H1 (cell line): ENCODE results near the gene HAPLN3. TPM values are rescaled to one million over a fixed set of nuclear protein-coding genes. Genes with fewer than 3 reads are reported as not detected.

Experiments
- CTCF ChIA-PET: fragments of 300-600 bp; sonication (Branson Sonifier 250); formaldehyde crosslinking; loops from one replicate; lab custom pipeline; 2021; ENCODE audit not compliant: partially characterized antibody; lab: Charles Lee
- POLR2A ChIA-PET: fragments of 300-600 bp; sonication (Branson Sonifier 250); formaldehyde crosslinking; loops from one replicate; lab custom pipeline; 2021; ENCODE audit warnings: inconsistent platforms; ENCODE audit not compliant: partially characterized antibody; lab: Charles Lee
- DNase-seq, 2 experiments: peaks; one replicate each; pipeline versions ENCODE4 v3.0.0 to v3.0.0-alpha.2; 2010 to 2022; ENCODE audit warnings: low spot score in 2 of 2, low read depth in 1 of 2, mixed read lengths in 1 of 2
- FAIRE-seq: peaks from 2 replicates; lab custom pipeline; 2011; peaks lifted over from hg19 to GRCh38; lab: Jason Lieb, UNC
- H2AFZ ChIP-seq: 2 replicates; pipeline ENCODE4 v1.8.1; 2012; ENCODE audit warnings: low read length, inconsistent platforms
- H2AK5ac ChIP-seq: 2 replicates; pipeline ENCODE4 v1.6.1; 2013; ENCODE audit warnings: low read depth, low read length
- H2BK120ac ChIP-seq: replicated peaks from 2 replicates; pipeline ENCODE3; 2013; ENCODE audit warnings: low read depth, low read length, inconsistent platforms
- H2BK12ac ChIP-seq: 2 replicates; pipeline ENCODE4 v1.6.1; 2013; ENCODE audit warnings: low read depth, low read length
- H2BK15ac ChIP-seq: 2 replicates; pipeline ENCODE4 v1.6.1; 2013; ENCODE audit warnings: low read length
- H2BK20ac ChIP-seq: 2 replicates; pipeline ENCODE4 v1.6.1; 2013; ENCODE audit warnings: low read length
- H2BK5ac ChIP-seq: 2 replicates; pipeline ENCODE4 v1.6.1; 2013; ENCODE audit warnings: low read depth, low read length
- H3K14ac ChIP-seq: 2 replicates; pipeline ENCODE4 v1.6.1; 2013; ENCODE audit warnings: inconsistent platforms; ENCODE audit not compliant: insufficient read length
- H3K18ac ChIP-seq: 2 replicates; pipeline ENCODE4 v1.6.1; 2013; ENCODE audit warnings: low read length; ENCODE audit errors: extremely low read depth
- H3K23ac ChIP-seq: 2 replicates; pipeline ENCODE4 v1.6.1; 2013; ENCODE audit warnings: inconsistent platforms; ENCODE audit not compliant: insufficient read length
- H3K23me2 ChIP-seq: 2 replicates; pipeline ENCODE4 v1.6.1; 2013; ENCODE audit warnings: low read depth, low read length
- H3K27ac ChIP-seq: 2 replicates; pipeline ENCODE4 v1.6.1; 2011; ENCODE audit warnings: low read depth, low read length, inconsistent platforms
- H3K27me3 ChIP-seq, 4 experiments: replicated peaks in 1 of 4; 1 replicate in 1 of 4; 2 replicates in 3 of 4; pipeline versions ENCODE4 v1.6.1 to v1.8.1; 2011 to 2013; ENCODE audit warnings: low read length in 3 of 4, mild to moderate bottlenecking in 3 of 4, inconsistent platforms in 2 of 4, mixed read lengths in 2 of 4, moderate library complexity in 1 of 4; ENCODE audit not compliant: control insufficient read depth in 3 of 4, insufficient read depth in 3 of 4; ENCODE audit errors: extremely low read depth in 1 of 4
- H3K36me3 ChIP-seq, 4 experiments: 2 replicates each; pipeline versions ENCODE4 v1.6.1 to v1.8.1; 2011 to 2013; ENCODE audit warnings: mild to moderate bottlenecking in 4 of 4, low read length in 3 of 4, moderate library complexity in 2 of 4, control low read depth in 1 of 4, inconsistent platforms in 1 of 4; ENCODE audit not compliant: insufficient read depth in 4 of 4, control insufficient read depth in 2 of 4
- H3K4ac ChIP-seq: replicated peaks from 2 replicates; pipeline ENCODE3; 2013; ENCODE audit warnings: low read length, low read depth, mixed read lengths, inconsistent platforms; ENCODE audit not compliant: insufficient read length
- H3K4me1 ChIP-seq, 4 experiments: replicated peaks in 1 of 4; 1 replicate in 1 of 4; 2 replicates in 3 of 4; pipeline versions ENCODE4 v1.6.1 to v1.8.1; 2011 to 2013; ENCODE audit warnings: low read length in 3 of 4, inconsistent platforms in 2 of 4, mixed read lengths in 1 of 4; ENCODE audit not compliant: insufficient read depth in 4 of 4, control insufficient read depth in 3 of 4
- H3K4me2 ChIP-seq, 2 experiments: 2 replicates each; pipeline versions ENCODE4 v1.6.1 to v1.8.1; 2011 to 2013; ENCODE audit warnings: low read depth in 2 of 2, low read length in 2 of 2, control low read depth in 1 of 2, inconsistent platforms in 1 of 2, mild to moderate bottlenecking in 1 of 2; ENCODE audit not compliant: insufficient read depth in 1 of 2
- H3K4me3 ChIP-seq, 4 experiments: fragments of 200-600, 300-600 bp in 1 of 4; sonication (generic), shearing (Covaris generic), sonication (Bioruptor Twin) in 1 of 4; 2 replicates each; pipeline versions ENCODE4 v1.5.1 to v1.8.1; 2011 to 2016; ENCODE audit warnings: low read length in 4 of 4, low read depth in 3 of 4, control low read depth in 2 of 4, inconsistent platforms in 2 of 4, mild to moderate bottlenecking in 2 of 4, mixed read lengths in 1 of 4, moderate library complexity in 1 of 4; ENCODE audit not compliant: insufficient read depth in 2 of 4; ENCODE audit errors: extremely low read depth in 1 of 4
- H3K56ac ChIP-seq: replicated peaks from 2 replicates; pipeline ENCODE3; 2013; ENCODE audit warnings: low read depth, mild to moderate bottlenecking, mixed read lengths, low read length, inconsistent platforms; ENCODE audit not compliant: insufficient read length
- H3K79me1 ChIP-seq: 2 replicates; pipeline ENCODE4 v1.6.1; 2013; ENCODE audit warnings: low read depth, low read length, control low read depth
- H3K79me2 ChIP-seq, 2 experiments: 2 replicates each; pipeline versions ENCODE4 v1.6.1 to v1.8.1; 2012 to 2013; ENCODE audit warnings: low read length in 2 of 2, mild to moderate bottlenecking in 2 of 2, inconsistent platforms in 1 of 2; ENCODE audit not compliant: insufficient read depth in 2 of 2, control insufficient read depth in 1 of 2
- H3K9ac ChIP-seq, 4 experiments: replicated peaks in 1 of 4; 1 replicate in 1 of 4; 2 replicates in 3 of 4; pipeline versions ENCODE4 v1.6.1 to v1.8.1; 2011 to 2013; ENCODE audit warnings: low read depth in 3 of 4, low read length in 3 of 4, control low read depth in 2 of 4, mild to moderate bottlenecking in 2 of 4, moderate library complexity in 2 of 4, inconsistent platforms in 1 of 4; ENCODE audit errors: extremely low read depth in 1 of 4
- H3K9me3 ChIP-seq, 2 experiments: 2 replicates each; pipeline versions ENCODE4 v1.6.1 to v1.8.1; 2012 to 2013; ENCODE audit warnings: mild to moderate bottlenecking in 2 of 2, moderate library complexity in 2 of 2, control low read depth in 1 of 2, inconsistent platforms in 1 of 2, low read depth in 1 of 2, low read length in 1 of 2, mixed read lengths in 1 of 2; ENCODE audit not compliant: insufficient read depth in 2 of 2
- H4K20me1 ChIP-seq, 2 experiments: replicated peaks in 1 of 2; 2 replicates each; pipeline versions ENCODE3 to v1.8.1; 2011 to 2013; ENCODE audit warnings: inconsistent platforms in 2 of 2, low read length in 2 of 2, mild to moderate bottlenecking in 1 of 2; ENCODE audit not compliant: insufficient read depth in 2 of 2, control insufficient read depth in 1 of 2
- H4K5ac ChIP-seq: 2 replicates; pipeline ENCODE4 v1.6.1; 2013; ENCODE audit warnings: low read length, low read depth, mixed read lengths, inconsistent platforms; ENCODE audit not compliant: insufficient read length
- H4K8ac ChIP-seq: 2 replicates; pipeline ENCODE4 v1.8.0; 2013; ENCODE audit warnings: mild to moderate bottlenecking, moderate library complexity, low read length, inconsistent platforms; ENCODE audit not compliant: insufficient read depth; ENCODE audit errors: extremely low read depth
- H4K91ac ChIP-seq: replicated peaks from 2 replicates; pipeline ENCODE3; 2013; ENCODE audit warnings: low read length, mixed read lengths, inconsistent platforms; ENCODE audit not compliant: insufficient read length
- ATF3 ChIP-seq: IDR thresholded peaks from 2 replicates; pipeline ENCODE4 v1.6.1; 2011; ENCODE audit warnings: low read depth, mild to moderate bottlenecking, low read length; ENCODE audit not compliant: insufficient read depth
- BACH1 ChIP-seq: IDR thresholded peaks from 2 replicates; pipeline ENCODE4 v1.6.1; 2012; ENCODE audit warnings: low read length, improper control_type of control experiment
- BCL11A ChIP-seq, 2 experiments: IDR thresholded peaks; one replicate each; pipeline ENCODE4 v1.6.1; 2011; ENCODE audit warnings: low read depth in 2 of 2, low read length in 2 of 2, mild to moderate bottlenecking in 2 of 2
- BRCA1 ChIP-seq: IDR thresholded peaks from 2 replicates; pipeline ENCODE4 v1.6.1; 2012; ENCODE audit warnings: low read depth, low read length, improper control_type of control experiment
- CEBPB ChIP-seq: IDR thresholded peaks from 2 replicates; pipeline ENCODE4 v1.6.1; 2012; ENCODE audit warnings: low read depth, low read length
- EGR1 ChIP-seq: IDR thresholded peaks from 2 replicates; pipeline ENCODE4 v1.6.1; 2011; ENCODE audit warnings: low read depth, low read length, borderline replicate concordance
- FOSL1 ChIP-seq: IDR thresholded peaks from 2 replicates; pipeline ENCODE4 v1.6.1; 2011; ENCODE audit warnings: mild to moderate bottlenecking, low read depth, low read length, moderate library complexity; ENCODE audit not compliant: insufficient read depth
- GABPA ChIP-seq: IDR thresholded peaks from 2 replicates; pipeline ENCODE4 v1.6.1; 2011; ENCODE audit warnings: mild to moderate bottlenecking, low read length, moderate library complexity, borderline replicate concordance; ENCODE audit not compliant: insufficient read depth
- NRF1 ChIP-seq: IDR thresholded peaks from 2 replicates; pipeline ENCODE4 v1.6.1; 2011; ENCODE audit warnings: mild to moderate bottlenecking, low read depth, low read length, improper control_type of control experiment
- POLR2AphosphoS5 ChIP-seq: IDR thresholded peaks from 2 replicates; pipeline ENCODE4 v1.6.1; 2011; ENCODE audit warnings: low read depth, low read length
- RNF2 ChIP-seq: fragments of 200-900, 300-1000 bp; sonication (generic); IDR thresholded peaks from 2 replicates; pipeline ENCODE4 v1.7.1; 2016; ENCODE audit warnings: borderline replicate concordance, low read depth, mild to moderate bottlenecking, antibody characterized with exemption, low read length; ENCODE audit not compliant: poor library complexity, severe bottlenecking; ENCODE audit errors: missing control alignments
- YY1 ChIP-seq: IDR thresholded peaks from 2 replicates; pipeline ENCODE4 v1.6.1; 2011; ENCODE audit warnings: low read depth, mild to moderate bottlenecking, low read length
- WGBS, 2 experiments: shearing (Covaris generic) in 1 of 2; methylation state at CpG; one replicate each; pipeline versions ENCODE4 v1.1.6 to v1.1.7; 2013 to 2015; ENCODE audit warnings: low lambda C conversion rate in 2 of 2, mixed read lengths in 2 of 2, inconsistent platforms in 1 of 2, low coverage in 1 of 2, missing lambda C conversion rate in 1 of 2; ENCODE audit not compliant: insufficient replicate concordance in 2 of 2, insufficient coverage in 1 of 2, insufficient read length in 1 of 2; ENCODE audit errors: extremely low coverage in 1 of 2, missing lambda C conversion rate in 1 of 2; 5-methylcytosine and 5-hydroxymethylcytosine counted together
- polyA plus RNA-seq, 7 experiments: library from polyadenylated mRNA; depleted of rRNA in 3 of 7; stranded (reverse) in 5 of 7; unstranded in 2 of 7; fragments of >200 nt in 5 of 7; fragments of 200-250 nt in 2 of 7; gene quantifications; 1 replicate in 5 of 7; 2 replicates in 1 of 7; 4 replicates in 1 of 7; pipeline versions ENCODE4 v1.2.1 to v1.2.3, GENCODE V29; 2011 to 2013; ENCODE audit warnings: missing spikeins in 2 of 7, mixed read lengths in 2 of 7
- total RNA-seq: library from RNA; stranded (reverse); fragmentation: NEBNext Ultra II Directional; extraction: Animal tissue kit (Norgen Biotek cat#: 25700); gene quantifications from 2 replicates; pipeline ENCODE4 v1.2.1, GENCODE V29; 2021
- TF ChIP-seq, protein P1 (sequence below): IDR thresholded peaks from 2 replicates; pipeline ENCODE4 v1.6.1; 2012; ENCODE audit warnings: inconsistent platforms

Gene HAPLN3
- total and polyA plus RNA-seq, 2 of the 8 experiments (the other 6 are each of a cell fraction or from before 2014, with no cell fraction given): 76.2 to 79.7 TPM

DNA sequence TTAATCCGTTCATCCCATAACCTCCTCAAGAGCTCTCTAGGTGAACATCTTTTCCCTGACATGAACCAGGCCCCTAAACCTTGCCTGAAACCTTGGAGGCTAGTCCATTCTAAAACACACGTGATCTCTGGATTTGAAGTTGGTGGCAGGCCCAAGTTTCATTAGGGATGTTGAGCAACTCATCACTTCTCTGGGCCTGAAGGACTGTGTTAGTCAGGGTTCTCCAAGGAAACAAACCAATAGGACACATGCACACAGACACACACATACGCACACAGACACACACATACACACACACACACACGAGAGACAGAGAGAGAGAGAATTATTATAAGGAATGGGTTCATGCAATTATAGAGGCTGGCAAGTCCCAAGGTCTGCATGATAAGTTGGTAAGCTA, 60.2 kb downstream of the HAPLN3 start:
- no peaks in the 10 kb centered on the region for H4K20me1 ChIP-seq
- no peak overlapping the region for H3K18ac ChIP-seq
- DNase-seq (no peak), FAIRE-seq (no peak)
- H2AFZ ChIP-seq: no peak overlapping the region
- H3K14ac ChIP-seq: no peak overlapping the region
- H2BK5ac ChIP-seq: no peak overlapping the region
- no peak overlapping the region for H3K9ac ChIP-seq
- no peaks in the 10 kb centered on the region for H3K4me1 ChIP-seq
- no peak overlapping the region for H4K8ac ChIP-seq
- H2BK120ac ChIP-seq: no peak overlapping the region
- H3K56ac ChIP-seq: no peak overlapping the region
- H3K36me3 ChIP-seq: no peaks in the 10 kb centered on the region
- no peak overlapping the region for H2AK5ac ChIP-seq
- no peaks in the 10 kb centered on the region for H3K9me3 ChIP-seq
- no peak overlapping the region for H3K23ac ChIP-seq
- H3K27me3 ChIP-seq: no peaks in the 10 kb centered on the region; a peak in 1 of 7 replicates
- H3K4me3 ChIP-seq: no peak overlapping the region
- POLR2A ChIA-PET: interaction anchor here (1.2 to 1.4 kb wide), 2 partner anchors 9 to 60 kb away, joined by 4 to 9 read pairs; partner anchors contain the start of gene HAPLN3
- H2BK20ac ChIP-seq: no peak overlapping the region
- CTCF ChIA-PET: interaction anchor here (0.9 to 4.3 kb wide), 31 partner anchors 10 to 358 kb away, joined by 3 to 114 read pairs (median 4); no protein-coding TSS in a partner anchor
- no peaks in the 10 kb centered on the region for H3K79me2 ChIP-seq
- 84% methylated on average over 4 of the region's 4 CpGs; no CpG with 5 or more reads in 1 of the 2 experiments for WGBS, 2 experiments
- H3K4ac ChIP-seq: no peak overlapping the region
- no peak overlapping the region for H2BK12ac ChIP-seq
- no peak overlapping the region for H2BK15ac ChIP-seq
- H4K91ac ChIP-seq: no peak overlapping the region
- H3K79me1 ChIP-seq: no peaks in the 10 kb centered on the region
- H4K5ac ChIP-seq: no peak overlapping the region
- no peaks in the 10 kb centered on the region; the same call in 1 of the 2 replicates for H3K23me2 ChIP-seq
- no peak overlapping the region for H3K27ac ChIP-seq
- no peak overlapping the region for H3K4me2 ChIP-seq
- TF ChIP-seq NRF1 (no peak), BRCA1 (no peak), FOSL1 (no peak), RNF2 (no peak), CEBPB (no peak), ATF3 (no peak), GABPA (no peak), BCL11A (IDR thresholded peaks at IDR 0.05; ENCODE audit: low read depth in 2 of 2, low read length in 2 of 2) (no peak), YY1 (no peak), BACH1 (no peak), EGR1 (no peak), POLR2AphosphoS5 (no peak)
- TF ChIP-seq, protein P1, sequence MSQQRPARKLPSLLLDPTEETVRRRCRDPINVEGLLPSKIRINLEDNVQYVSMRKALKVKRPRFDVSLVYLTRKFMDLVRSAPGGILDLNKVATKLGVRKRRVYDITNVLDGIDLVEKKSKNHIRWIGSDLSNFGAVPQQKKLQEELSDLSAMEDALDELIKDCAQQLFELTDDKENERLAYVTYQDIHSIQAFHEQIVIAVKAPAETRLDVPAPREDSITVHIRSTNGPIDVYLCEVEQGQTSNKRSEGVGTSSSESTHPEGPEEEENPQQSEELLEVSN: no peak
